GOT3 (cell line): Measurements from ENCODE around the gene GIMAP7.
"Not testable (repeated sequence)": the region's sequence is repeated elsewhere in the genome, so short reads cannot be mapped to it uniquely, and the experiment has no call there.

ENCODE experiments used
- DNase-seq: peaks from one replicate; lab custom pipeline; 2025; ENCODE audit warnings: mixed read lengths; lab: John Stamatoyannopoulos, UW

The GIMAP7 gene

DNA sequence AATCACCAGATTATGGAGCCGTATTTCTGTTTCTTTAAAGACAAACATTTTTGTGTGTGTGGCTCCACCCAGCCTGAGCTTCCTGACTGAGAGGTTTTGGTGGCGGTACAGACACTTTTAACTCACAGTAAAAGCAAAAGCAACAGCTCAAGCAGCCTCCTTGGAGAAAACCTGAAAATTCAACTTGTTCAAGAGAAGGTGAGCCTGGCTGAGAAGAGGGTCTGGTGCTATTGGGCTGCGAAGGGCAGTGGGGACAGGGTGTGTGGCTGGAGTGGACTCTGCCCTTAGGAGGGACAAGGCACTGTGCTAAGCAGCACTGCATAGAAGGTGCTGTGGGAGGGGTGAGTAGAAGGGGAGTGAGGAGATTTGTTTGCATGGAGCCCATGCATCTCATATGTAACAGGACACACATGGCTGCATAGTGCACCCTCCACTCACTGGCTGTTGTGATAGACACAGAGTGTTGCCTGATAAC lies at the start of gene GIMAP7:
GIMAP7 (plus strand) TSS at position 125 of the 475 bp plus-strand sequence. CDS start 5,103 bp downstream, outside the sequence.
- DNase-seq: no peak

GRCh38 chr7:150464962-150465361 lies 49.7 kb upstream of the GIMAP7 start:
- no peak for DNase-seq

DNA sequence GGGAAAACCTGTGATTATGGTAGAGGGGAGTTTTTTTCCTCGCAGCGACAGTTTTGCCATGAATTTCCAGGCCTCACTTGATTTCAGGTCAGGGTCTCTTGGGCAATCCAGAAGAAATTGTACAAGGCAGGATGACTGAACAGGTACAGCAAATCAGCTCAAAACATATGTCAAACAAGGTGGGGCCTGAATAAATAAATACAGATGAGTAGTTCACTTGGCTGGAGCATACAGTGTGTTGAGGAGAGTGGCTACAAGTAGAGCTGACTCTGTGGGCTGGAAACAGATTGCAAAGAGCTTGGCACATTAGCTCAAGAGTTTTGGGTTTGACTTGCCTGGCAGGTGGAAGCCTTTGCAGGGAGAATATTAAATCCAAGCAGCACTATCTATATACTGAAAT lies 49.3 kb upstream of the GIMAP7 start:
- DNase-seq: no peak

GRCh38 chr7:150466477-150466876 lies 48.2 kb upstream of the GIMAP7 start:
- no peak for DNase-seq

DNA sequence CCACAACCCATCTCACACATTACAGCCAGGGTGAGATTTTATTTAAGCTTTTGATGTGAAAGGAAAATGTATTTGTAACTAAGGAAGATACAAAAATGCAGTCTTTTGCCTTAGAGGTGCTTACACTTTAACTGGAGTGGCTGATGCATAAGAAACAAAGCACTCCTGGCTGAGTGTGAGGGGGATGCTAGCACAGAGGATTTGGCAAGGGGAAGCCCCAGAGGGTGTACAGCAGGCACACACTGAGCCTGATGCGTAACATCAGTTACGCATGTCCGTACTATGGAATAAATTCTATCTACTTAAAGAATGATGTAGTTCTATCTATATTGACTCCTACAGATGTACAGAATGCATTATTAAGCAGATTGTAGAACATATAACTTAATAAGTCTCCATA lies 46.4 kb upstream of the GIMAP7 start:
- DNase-seq: no peak

DNA sequence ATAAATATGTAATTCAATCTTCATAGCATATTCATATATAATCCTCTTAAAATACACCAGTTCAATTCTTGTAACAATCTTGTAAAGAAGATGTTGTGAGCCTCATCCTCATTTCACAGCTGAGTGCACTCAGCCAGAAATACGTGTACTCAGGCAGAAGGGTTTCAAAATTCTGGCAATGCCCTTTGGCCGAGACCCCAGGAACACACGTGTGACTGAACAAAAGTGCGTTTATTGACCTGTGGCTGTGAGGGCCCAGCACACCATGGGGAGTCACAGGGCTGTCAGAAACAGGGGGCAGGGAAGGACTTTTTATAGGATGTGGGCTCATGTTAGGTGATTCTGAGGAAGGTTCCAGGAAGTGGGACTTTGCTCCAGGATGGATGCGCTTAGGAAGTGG lies 42.8 kb upstream of the GIMAP7 start:
- no peak for DNase-seq

GRCh38 chr7:150473902-150474301 lies 40.8 kb upstream of the GIMAP7 start:
- no peak for DNase-seq

- no peak for DNase-seq
Observed at GRCh38 chr7:150476285-150476684, 38.4 kb upstream of the GIMAP7 start.

GRCh38 chr7:150476819-150477631 lies 37.6 kb upstream of the GIMAP7 start:
- DNase-seq: no peak

DNA sequence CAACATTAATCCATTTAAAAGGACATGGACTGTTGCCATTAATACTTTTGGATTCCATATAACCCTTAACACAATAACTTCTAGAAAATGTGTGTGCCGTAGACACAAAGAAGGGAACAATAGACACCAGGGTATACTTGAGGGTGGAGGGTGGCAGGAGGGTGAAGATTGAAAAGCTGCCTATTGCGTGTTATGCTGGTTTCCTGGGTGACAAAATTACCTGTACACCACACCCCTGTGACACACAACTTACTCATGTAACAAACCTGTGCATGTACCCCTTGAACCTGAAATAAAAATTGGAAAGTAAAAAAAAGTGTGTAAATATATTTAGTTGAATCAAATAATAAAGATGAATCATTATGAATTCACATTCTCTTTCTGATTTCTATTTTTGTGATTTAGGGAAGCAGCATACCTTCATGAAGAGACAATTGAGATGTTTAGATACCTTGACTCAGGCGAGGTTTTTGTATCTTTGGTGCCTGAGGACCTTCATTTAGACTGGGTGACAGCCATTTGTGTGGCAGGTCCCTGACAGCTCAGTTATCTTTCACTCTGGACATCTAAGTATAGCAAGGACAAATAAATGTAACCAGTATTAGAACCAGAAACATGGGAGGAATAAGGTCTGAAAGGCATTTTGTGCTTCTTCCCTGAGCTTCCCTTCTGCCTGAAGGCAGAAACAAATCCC lies 35.5 kb upstream of the GIMAP7 start:
- no peak for DNase-seq

DNA sequence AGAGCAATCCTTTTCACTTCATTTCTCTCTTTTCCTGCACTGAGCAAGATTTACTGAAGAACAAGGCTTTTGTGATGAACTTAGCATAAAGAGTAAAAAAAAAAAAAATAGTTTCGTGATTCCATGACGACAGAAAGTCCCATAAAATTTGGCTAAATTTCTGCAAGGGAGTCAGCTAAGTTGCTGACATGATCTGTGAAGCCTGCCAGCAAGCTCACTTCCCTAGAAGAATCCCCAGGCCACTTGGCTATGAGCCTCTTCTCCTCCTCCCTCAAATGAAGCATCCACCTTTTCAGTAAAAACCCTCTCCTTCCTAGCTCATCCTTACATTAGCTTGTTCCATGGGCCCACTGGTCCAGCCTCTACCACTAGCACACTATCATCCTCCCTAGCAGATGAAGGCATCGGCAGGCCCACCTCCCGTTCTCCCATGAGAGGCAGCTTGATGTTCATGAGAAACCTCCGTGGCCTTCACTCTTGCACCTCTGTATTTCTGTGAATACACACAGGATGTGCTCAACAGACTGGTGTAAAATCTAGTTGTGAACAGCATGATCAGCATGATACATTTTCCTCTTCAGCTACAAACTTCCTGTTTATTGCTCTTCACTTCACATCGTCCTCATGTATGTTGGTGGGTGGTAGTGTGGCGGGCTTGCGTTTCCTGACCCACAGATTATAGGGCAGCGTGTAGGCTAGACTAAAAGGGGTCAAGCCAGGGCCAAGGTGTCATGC lies 33.3 kb upstream of the GIMAP7 start:
- no peak for DNase-seq

GRCh38 chr7:150481922-150482321 lies 32.8 kb upstream of the GIMAP7 start:
- no peak for DNase-seq

DNA sequence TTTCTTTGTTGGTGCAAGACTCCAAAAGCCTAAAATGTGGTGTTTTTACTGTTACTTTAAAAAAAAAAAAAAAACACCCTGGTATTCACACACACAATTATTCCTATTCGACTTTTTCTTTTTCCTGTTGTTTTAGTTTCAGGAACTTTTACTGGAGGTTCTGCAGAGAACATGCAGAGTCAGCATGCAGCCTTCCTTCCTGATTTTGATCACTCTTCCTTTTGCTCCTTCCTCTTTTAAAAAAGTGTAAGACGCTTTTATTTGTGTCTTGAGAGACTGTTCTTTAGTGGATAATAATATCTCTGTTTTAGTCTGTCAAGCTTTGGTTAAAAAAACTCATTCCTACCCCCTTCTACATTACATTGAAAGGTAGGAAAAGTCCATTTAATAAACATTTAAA lies 31.2 kb upstream of the GIMAP7 start:
- DNase-seq: not testable (repeated sequence)

GRCh38 chr7:150484071-150484470 lies 30.6 kb upstream of the GIMAP7 start:
- not testable (repeated sequence) for DNase-seq

GRCh38 chr7:150487625-150488024 lies 27.0 kb upstream of the GIMAP7 start:
- no peak for DNase-seq

DNA sequence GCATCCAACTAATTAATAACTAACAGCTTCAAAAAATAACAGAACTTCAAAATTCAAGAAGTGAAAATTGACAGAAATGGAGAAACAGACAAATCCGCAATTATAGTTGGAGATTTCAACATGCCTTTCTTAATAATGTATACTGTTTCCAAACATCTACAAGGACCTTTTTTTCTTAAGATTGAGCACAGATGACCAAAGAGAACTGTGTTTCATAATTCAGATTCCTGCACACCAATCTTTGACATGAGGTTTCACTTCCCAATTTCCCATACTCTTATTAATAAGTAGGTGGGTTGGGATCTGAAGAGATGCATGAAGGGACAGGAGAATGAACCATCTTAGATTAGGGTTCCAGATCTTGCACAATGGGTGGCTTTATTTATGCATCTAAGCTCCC lies 24.9 kb upstream of the GIMAP7 start:
- no peak for DNase-seq

GRCh38 chr7:150493442-150493841 lies 21.2 kb upstream of the GIMAP7 start:
- DNase-seq: not testable (repeated sequence)

DNA sequence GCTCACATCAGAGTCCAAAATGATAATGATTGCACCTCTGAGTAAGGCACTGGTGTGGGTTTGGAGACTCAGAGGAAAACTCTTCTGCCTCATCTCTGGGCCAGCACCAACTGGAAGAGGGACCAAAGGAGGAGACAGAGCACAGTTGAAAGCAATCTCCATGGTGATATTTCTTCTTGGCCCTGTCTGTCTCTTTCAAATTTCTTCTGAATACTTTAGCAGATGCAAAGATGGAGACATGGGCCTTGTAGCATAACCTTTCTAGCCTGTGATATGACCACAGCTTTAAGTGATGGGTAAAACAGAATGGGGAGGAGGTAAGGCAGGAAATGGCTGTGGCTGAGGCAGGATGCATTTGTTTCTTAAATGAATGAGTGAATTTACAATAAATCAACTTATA lies 12.2 kb upstream of the GIMAP7 start:
- DNase-seq: no peak

DNA sequence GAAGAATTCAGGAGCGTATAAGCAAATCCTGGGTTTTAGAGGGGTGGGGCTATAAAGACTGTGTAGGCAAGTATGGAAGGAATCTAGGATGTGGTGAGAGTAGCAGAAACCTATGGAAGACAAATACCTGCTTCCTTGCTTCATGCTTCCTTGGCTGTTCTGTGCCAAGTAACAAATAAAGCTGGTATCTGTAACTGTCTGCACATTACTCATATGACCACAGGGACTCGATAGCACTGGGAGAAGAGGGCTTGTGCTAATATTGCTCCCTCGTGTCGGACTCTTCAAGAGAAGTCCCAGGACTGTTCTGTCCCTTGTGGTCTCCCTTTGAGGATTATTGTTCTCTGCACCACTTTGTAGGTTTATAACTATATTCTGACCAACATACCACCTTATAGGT lies 11.5 kb upstream of the GIMAP7 start:
- DNase-seq: no peak

DNA sequence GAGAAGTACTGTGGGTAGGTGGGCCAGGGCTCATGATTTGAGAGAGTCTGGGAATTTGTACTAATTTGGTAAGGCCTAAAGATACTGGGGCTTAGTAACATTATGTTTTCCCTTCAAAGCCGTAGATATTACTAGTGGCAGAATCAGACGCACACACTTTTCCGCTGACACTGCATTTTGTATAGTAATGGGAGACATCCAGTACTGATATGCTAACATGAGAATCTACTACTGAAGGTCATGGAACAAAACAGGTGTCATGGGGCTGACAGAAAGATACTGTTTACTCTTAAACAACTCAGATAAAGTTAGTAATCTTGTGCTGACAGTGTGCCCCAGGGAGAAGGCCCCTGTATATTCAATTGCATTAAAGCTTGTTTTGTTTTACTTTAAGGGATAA lies 11.1 kb upstream of the GIMAP7 start:
- DNase-seq: no peak

GRCh38 chr7:150507947-150508602 lies 6.6 kb upstream of the GIMAP7 start:
- DNase-seq: no peak

- no peak for DNase-seq
Observed at GRCh38 chr7:150511048-150511447, 3.6 kb upstream of the GIMAP7 start.
